Omental fat pad (tissue), 4 donors: ENCODE measurements around the gene MYBPC3. TPM values are rescaled to one million over a fixed set of nuclear protein-coding genes. Genes with fewer than 3 reads are reported as not detected.

Experiments
- ATAC-seq: fragments of 150-250 bp; one replicate; pipeline ENCODE4 v1.9.1; 2016; ENCODE audit warnings: mild to moderate bottlenecking, moderate library complexity; ENCODE audit not compliant: low FRiP score
- DNase-seq: peaks from one replicate; pipeline ENCODE4 v3.0.0-alpha.2; 2019; ENCODE audit warnings: low spot score
- total RNA-seq, 4 donors: library from RNA; depleted of rRNA; stranded (reverse); fragments of >200 nt; gene quantifications; one replicate each; pipeline ENCODE4 v1.1.0, GENCODE V29; 2016
- TF ChIP-seq, protein P1 (sequence below), 3 donors: fragments of 450-650 bp; IDR thresholded peaks; one replicate each; pipeline ENCODE4 v1.5.1; 2016 to 2017; ENCODE audit warnings: antibody characterized with exemption in 3 of 3, mild to moderate bottlenecking in 3 of 3, moderate library complexity in 2 of 3

The MYBPC3 gene
- total RNA-seq, 4 donors from 2014 or later, result 0.19 to 0.79 (median 0.21) TPM

DNA sequence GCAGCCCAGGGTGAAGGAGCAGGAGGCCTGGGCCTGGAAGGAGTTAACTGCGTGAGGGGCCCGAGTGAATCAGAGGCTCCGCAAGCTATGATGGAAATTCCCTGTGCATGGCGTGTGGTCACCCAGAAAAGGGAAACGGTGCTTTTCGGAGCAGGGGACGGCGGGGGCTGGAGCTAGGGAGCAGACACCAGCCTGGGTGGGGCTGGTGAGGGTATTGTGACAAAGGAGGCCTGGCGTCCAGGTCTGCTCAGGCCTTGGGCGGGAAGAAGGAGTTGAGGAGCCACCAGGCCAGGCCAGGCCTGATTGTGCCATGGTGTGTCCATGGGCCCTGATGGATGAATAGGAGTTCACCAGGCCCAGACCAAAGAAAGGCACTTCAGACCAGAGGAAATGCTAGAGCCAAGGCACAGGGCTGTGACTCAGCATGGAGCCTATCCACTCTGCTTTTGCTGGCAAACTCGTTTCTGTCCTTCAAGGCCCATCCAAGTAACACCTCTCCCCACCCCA is 38.6 kb upstream of the MYBPC3 start:
- TF ChIP-seq, protein P1, sequence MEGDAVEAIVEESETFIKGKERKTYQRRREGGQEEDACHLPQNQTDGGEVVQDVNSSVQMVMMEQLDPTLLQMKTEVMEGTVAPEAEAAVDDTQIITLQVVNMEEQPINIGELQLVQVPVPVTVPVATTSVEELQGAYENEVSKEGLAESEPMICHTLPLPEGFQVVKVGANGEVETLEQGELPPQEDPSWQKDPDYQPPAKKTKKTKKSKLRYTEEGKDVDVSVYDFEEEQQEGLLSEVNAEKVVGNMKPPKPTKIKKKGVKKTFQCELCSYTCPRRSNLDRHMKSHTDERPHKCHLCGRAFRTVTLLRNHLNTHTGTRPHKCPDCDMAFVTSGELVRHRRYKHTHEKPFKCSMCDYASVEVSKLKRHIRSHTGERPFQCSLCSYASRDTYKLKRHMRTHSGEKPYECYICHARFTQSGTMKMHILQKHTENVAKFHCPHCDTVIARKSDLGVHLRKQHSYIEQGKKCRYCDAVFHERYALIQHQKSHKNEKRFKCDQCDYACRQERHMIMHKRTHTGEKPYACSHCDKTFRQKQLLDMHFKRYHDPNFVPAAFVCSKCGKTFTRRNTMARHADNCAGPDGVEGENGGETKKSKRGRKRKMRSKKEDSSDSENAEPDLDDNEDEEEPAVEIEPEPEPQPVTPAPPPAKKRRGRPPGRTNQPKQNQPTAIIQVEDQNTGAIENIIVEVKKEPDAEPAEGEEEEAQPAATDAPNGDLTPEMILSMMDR (IDR thresholded peaks at IDR 0.05), result no peak
- DNase-seq (no peak), ATAC-seq (no peak)

DNA sequence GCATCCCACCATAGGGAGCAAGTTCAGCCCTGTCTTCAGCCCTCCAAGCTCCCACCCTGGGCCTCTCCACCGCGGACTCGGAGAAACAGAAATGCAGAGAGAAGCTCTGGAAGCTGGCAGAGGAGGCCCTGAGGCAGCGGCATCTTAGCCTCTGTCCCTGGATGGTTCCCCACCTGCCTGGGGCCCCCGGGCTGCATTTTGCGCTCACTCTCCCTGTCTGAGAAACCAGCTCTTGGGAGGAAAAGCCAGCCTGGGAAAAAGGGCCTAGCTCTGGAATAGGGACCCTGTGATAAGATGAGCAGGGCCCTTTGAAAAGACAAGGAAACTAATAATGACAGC is 37.9 kb upstream of the MYBPC3 start:
- no peak for DNase-seq
- TF ChIP-seq, protein P1 (IDR thresholded peaks at IDR 0.05), result no peak
- ATAC-seq, result no peak

DNA sequence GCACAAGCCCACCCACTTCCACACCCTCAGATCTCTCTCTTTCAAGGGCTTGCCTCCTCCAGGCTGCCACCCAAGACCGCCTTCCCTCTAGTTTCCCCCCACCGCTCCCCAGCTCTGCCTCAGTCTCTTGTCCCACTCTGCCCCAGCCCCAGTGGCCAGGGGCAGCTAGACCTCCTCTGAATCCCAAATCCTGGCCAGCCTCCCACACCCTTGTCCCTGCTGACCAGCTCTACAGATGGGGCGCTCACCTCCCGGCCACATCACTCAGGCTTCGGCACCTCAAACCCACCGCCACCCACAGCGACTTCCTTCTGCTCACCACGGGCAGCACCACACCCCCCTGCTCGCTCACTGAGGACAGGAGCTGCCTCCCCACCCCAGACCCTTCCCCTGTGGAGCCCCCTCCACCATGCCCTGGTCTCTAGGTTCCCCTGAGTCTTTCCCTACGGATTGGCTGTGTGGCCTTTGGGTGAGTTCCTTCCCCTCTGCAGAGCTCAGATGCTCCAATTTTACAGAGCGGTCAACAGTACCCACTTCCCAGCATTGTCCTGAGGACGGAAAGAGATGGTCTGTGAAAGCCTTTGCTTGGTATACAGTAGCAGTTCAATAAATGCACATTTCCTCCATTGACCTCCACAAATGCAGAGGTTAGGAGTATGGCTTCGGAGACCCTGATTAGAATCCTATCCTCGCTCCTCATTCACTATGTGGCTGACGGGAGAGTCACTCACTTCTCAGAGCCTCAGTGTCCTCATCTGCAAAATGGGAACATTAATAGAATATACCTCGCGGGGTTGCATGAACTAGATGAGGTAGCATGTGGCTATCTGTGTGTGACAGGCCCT is 37.3 kb upstream of the MYBPC3 start:
- TF ChIP-seq, protein P1 (IDR thresholded peaks at IDR 0.05), result no peak
- ATAC-seq (no peak), DNase-seq (no peak)

DNA sequence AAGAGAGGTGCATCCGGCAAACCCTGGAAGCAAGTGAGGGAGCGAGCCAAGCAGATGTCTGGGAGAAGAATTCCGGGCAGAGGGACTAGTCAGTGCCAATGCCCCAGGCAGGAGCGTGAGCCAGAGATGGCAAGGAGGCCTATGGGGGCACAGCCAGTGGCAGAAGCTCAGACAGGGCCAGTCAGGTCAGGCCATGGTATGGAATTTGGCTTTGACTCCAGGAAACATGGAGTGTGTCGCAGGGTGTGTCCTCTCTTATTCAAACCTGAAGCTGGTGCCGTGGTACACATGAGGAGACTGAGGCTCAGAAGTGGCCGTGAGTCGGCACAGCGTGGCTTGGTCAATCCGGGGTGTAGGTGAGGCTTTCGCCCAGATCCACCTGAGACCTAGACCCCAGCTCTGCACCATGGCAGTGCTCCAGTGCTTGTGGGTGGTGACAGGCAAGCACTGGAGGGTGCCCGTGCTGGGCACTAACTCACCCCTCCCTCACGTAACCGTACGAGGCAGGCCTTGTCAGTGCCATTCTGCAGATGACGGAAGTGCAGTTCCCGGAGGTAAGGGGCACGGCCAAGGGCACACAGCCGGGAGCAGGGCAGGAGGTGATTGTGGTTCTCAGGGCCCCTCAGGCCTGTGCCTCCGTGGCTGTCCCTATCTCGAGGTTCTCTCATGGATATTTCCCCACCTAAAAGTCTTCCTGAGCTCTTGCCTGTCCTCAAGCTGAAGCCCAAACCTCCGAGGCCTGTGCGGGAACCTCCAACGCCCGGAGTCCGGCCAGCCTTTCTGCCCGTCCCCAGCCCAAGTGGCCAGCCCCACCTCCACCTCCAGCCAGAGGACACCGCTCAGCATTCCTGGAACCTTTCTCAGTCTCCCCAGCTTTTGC is 36.4 kb upstream of the MYBPC3 start:
- TF ChIP-seq, protein P1 (IDR thresholded peaks at IDR 0.05), result no peak
- ATAC-seq (no peak), DNase-seq (no peak)

DNA sequence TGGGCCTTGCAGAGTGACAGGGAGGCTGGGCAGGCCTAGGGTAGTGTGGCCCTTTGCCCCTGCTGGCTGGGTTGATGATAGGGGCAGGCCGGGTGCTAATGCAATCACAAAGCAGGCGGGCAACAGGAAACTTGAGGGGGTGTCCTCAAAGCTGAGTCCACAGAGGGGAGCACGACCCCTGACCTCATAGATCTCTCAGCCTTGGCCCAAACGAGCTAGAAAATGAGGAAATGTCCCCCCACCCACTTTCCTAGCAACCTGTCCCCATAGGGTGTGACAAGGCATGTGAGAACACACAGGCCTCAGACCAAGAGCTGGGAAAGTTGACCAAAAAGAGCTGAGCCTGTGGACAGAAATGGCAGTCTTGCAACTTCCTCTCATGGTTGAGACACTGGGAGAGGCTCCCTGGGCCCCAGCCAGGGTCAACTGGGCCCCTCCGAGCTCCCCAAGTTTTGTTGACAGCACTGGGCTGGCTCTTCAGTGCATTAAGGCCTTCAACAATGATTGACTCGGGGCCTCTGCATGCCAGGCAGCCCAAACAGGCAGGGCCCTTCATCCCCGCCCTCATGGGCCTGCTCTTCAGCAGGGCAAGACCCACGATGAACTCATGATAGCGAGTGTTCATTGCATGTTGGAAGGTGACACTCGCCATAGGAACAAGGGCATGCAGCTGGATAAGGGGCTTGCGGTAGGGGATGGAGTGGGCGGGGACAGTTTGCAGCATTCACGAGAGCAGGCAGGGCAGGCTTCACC is 35.6 kb upstream of the MYBPC3 start:
- ATAC-seq (no peak), DNase-seq (no peak)
- TF ChIP-seq, protein P1 (IDR thresholded peaks at IDR 0.05), result no peak

DNA sequence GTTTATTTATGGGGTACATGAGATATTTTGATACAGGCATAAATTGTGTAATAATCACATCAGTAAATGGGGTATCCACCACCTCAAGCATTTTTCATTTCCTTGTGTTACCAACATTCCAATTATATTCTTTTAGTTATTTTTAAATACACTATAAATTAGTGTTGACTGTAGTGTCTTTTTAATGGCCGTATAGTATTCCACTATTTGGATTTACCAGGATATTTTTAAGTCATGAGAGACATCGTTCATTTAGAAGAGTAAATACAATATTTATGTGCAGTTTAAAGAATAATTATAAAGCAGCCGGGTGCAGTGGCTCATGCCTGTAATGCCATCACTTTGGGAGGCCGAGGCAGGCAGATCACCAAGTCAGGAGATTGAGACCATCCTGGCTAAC is 32.0 kb upstream of the MYBPC3 start:
- ATAC-seq, result no peak
- DNase-seq, result no peak
- TF ChIP-seq, protein P1 (IDR thresholded peaks at IDR 0.05), result no peak
